GM04503 (cell line): ENCODE measurements around the gene LIN7B.
A peak's percentile ranks its signal among the peaks of the same experiment; 100 is the strongest.
"Not testable (repeated sequence)": the region's sequence is repeated elsewhere in the genome, so short reads cannot be mapped to it uniquely, and the experiment has no call there.

Source experiments
- DNase-seq: peaks from one replicate; pipeline ENCODE4 v3.0.0-alpha.2; 2012; ENCODE audit warnings: low read depth

The LIN7B gene

DNA sequence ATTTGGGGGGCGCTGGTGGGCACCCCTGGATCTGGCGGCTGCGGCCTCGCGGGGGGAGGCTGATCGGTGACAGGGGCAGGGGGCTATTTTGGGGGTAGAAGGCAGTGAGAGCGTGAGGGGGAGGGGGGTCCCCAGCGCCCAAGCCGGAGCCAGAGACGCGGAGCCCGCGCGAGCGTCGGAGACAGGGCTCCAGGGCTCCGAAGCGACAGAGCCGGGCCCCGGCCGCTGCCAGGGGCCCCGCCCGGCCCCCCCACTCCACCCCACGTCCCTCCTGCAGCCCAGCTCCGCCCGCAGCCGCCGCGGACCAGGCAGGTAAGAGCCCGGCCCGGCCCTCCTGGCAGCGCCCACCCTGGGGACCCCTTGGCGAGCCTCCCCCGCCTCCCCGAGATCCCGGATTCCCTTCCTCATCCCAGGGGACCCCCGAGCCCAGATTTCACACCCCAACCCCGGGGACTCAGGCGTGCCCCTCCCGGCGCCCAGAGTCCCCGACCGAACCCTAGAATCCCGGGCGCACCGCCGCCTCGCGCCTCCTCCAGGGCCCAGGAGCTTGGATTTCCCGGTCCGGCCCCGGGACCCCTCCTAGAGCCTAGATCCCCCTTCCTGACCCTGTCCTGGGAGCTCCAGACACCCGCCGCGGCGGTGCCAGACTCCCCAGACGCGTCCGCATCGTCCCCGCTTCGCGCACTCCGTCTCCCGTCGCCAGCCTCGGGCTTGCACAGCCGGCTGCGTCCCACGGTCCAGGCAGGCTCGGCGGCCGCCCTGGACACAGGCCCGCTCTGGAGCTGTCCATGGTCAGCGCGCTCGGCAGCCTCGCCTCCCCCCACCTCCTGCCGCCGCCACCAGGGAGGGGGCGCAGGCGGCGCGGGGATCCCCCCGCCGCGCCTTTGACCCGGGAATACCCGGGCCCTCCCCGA lies 5.5 kb downstream of the LIN7B start, which contains the start of gene PPFIA3:
TSS of gene PPFIA3 (plus strand) at position 134 of the 914 bp plus-strand sequence. CDS start 8,330 bp downstream, outside the sequence.
- no peak for DNase-seq

DNA sequence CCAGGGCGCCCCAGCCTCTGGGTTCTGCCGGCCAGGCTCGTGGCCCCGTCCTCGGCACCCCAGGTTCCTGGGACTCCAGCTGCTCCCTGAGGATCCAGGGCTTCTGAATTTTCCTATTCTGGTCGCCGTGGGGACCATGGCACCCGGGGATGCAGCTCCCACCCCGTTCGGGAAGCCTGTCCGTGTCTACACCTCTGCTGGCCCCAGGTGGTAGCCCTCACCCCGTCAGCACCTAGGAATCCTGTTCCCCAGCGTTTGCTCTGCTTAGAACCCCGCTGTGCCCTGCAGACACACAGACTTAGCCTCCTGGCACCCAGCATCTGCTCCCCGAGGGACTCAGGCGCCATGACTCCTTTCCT lies 6.1 kb downstream of the LIN7B start:
- no peak for DNase-seq

DNA sequence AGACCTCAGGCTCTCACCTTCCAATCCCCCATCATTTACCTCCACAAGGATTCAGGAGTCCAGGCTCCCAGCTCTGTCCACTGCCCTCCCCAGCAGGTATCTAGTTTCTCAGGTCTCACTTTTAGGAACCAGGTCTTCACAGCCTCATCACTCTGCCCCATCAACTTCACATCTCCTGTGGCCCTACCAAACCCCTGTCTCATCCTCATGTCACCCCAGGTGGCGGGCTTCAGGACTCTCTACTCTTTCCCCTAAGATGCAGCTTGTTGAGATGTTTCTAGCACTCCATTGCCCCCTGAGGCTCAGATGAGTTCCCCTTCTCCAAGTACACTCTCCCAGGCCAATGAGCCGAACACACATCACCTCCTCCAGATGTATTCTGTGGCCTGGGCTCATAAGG lies 6.7 kb downstream of the LIN7B start:
- DNase-seq: no peak

DNA sequence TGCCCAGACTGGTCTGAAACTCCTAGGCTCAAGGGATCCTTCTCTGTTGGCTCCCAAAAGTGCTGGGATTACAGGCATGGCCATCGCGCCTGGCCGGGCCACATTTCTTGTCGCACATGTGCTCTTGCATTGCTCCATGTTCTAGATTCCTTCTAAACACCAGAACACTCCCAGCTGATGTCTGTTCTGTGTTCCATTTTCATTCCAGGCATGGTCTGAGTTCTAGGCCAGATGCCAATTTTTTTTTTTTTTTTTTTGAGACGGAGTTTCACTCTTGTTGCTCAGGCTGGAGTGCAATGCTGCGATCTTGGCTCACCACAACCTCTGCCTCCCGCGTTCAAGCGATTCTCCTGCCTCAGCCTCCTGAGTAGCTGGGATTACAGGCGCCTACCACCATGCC lies 7.7 kb downstream of the LIN7B start:
- not testable (repeated sequence) for DNase-seq

DNA sequence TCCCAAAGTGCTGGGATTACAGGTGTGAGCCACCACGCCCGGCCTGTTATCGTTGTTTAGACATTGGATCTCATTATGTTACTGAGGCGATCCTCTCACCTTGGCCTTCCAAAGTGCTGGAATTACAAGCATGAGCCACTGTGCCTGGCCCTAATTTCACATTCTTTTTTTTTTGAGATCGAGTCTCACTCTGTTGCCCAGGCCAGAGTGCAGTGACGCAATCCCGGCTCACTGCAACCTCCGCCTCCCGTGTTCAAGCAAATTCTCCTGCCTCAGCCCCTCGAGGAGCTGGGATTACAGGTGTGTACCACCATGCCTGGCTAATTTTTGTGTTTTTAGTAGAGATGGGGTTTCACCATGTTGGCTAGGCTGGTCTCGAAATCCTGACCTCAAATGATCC lies 9.1 kb downstream of the LIN7B start:
- DNase-seq: not testable (repeated sequence)

DNA sequence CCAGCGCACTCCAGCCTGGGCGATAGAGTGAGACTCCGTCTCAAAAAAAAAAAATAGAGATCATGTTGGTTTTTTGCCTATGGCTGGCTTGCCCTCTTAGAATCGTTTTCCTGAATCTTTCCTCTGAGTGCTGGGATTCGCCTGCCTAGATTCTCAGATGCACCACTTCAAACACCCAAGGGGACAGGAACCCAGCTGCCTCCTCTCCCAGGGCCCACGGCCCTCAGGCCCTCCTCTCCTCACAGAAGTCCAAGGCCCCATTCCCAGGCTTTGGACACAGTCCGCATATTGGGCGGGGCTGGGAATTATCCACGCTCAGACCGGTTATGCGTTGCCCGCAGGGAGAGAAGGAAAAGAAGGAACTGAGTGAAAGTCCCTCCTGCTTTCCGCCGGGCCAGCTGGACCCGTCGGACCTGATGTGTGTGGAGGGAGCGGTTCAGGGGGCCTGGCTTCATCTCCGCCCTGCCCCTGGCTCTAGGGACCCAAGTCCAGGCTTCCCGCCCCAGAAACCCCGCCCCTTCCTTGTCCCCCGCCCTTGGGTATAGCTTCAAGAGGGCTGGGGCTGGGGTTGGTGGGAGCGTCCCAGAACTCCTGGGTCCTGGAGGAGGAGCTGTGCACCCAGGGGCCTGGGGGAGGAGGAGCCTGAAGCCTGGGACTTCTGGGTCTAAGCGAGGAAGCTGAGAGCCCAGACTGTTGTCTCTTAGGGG lies 11.0 kb downstream of the LIN7B start:
- no peak for DNase-seq

DNA sequence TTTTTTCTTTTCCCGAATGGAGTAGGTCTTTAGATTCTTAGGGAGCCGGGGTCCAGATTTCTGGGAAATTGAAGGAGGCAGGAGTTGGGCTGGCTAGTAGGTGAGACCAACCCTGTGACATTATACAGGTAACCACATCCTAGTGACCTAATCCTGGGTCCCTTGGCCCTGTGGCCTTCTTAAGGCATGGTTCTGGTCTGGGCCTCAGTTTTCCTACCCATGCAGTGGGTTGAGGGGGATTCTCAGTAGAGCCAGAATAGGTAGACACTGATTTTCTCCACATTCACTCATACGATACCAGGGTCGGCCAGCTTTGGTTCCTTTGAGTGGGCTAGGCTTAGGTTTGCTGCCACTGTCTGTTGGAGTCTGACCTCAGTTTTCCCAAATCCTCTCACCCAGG lies 12.4 kb downstream of the LIN7B start:
- no peak for DNase-seq

DNA sequence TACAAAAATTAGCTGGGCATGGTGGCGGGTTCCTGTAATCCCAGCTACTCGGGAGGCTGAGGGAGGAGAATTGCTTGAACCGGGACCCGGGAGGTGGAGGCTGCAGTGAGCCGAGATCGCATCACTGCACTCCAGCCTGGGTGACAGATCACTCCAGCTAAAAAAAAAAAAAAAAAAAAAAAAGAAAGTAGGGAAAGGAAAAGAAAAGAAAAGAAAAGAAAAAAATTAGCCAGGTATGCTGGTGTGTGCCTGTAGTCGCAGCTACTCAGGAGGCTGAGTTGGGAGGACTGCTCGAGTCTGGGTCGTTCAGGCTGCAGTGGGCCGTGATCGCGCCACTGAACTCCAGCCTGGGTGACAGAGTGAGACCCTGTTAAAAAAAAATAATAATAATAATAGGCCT lies 13.1 kb downstream of the LIN7B start:
- not testable (repeated sequence) for DNase-seq

DNA sequence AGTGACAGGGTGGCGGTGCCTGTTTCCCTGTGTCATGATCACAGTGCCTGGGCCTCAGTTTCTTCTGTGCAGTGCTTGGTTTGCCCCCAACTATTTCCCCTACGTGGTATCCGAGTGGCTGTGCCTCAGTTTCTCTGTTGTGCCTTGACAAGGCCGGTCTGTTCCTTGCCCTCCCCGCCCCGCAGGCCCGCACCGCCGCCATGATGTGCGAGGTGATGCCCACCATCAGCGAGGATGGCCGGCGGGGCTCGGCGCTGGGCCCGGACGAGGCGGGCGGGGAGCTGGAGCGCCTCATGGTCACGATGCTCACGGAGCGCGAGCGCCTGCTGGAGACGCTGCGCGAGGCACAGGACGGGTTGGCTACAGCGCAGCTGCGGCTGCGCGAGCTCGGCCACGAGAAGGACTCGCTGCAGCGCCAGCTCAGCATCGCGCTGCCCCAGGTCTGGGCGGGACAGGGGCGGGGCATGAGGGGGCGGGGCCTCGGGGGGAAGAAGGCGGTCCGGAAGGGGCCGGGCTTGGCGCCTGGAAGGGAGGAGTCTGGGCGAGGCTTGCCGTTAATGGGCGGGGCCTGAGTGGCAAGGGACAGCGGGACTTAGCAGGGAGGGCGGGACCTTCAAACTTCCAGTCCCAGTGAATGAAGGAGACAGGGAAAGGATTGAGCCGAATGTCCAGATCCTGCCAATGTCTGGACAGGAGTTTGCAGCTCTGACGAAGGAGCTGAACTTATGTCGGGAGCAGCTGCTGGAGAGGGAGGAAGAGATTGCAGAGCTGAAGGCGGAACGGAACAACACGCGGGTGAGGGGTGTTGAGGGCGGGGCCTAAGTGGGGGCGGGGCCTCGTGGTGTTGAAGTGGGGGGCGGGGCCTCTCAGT lies 13.7 kb downstream of the LIN7B start:
- peak; percentile 65 for DNase-seq

DNA sequence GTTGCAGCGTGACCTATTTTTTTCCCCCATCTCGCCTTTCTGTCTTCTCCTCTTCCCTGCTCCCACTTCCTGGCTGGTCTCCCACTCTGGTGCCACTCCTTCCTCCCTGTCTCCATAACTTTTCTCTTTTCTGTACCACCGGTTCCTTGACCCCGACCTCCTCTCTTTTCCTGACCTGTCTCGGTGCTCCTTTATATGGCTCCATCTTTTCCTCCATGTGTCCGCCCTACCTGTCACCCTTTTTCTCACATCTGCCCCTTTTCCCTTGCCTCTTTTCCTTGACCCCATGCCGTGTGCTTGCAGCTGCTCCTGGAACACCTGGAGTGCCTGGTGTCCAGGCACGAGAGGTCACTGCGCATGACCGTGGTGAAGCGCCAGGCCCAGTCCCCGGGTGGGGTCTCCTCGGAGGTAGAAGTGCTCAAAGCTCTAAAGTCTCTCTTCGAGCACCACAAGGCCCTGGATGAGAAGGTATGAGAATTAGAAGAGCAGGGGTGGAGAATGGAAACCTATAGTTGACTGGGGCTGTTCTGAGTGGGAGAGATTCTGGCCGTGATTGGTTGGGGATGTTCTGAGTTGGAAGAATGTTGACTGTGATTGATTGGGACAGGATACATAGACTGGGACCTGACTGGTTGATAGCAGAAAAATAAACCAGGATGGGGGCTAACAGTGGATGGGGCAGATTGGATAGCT lies 14.5 kb downstream of the LIN7B start:
- no peak for DNase-seq

DNA sequence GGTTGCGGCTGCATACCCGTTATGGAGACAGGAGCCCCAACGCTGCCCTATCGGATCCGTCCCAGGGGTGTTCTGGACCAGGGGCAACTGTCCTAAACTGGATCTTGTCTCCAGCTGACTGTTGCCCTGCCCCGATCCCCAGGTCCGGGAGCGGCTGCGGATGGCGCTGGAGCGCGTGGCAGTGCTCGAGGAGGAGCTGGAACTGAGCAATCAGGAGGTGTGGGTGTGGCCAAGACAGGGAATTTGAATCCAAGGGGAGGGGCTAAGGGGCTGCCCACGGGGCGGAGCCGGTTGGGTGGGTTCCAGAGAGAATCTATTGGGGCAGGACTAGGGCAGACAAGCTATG lies 15.0 kb downstream of the LIN7B start:
- no peak for DNase-seq

DNA sequence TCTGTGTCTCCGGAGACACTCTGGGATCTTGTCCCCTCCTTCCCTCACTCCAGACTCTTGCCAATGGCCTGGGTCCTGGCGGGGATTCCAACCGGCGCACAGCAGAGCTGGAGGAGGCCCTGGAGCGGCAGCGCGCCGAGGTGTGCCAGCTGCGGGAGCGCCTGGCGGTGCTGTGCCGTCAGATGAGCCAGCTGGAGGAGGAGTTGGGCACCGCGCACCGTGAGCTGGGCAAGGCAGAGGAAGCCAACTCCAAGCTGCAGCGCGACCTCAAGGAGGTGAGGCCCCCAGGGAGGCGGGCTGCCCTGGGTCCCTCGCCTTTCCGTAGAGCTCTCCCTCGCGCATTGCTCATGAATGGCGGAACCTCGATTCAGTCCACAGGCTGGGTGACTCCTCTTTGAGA lies 16.2 kb downstream of the LIN7B start:
- DNase-seq: no peak

DNA sequence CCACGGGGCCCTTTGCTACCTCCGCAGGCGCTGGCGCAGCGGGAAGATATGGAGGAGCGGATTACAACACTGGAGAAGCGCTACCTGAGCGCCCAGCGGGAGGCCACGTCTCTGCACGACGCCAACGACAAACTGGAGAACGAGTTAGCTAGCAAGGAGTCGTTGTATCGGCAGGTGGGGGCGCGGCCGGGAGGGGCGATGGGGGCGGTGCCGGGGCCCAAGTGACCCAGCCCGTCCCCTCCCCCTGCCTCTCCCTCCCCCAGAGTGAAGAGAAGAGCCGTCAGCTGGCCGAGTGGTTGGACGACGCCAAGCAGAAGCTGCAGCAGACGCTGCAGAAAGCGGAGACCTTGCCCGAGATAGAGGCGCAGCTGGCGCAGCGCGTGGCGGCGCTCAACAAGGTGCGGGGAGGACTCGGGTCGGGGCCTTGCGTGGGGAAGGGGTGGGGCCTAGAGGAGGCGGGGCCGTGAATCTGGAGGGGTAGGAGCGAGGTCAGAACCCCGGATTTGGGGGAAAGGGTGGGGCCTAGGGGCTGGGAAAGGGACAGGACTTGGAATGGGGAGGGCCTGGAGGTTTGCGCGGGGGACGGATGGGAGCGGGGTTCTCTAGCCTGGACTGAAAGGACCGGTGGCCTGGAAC lies 18.9 kb downstream of the LIN7B start:
- DNase-seq: no peak

DNA sequence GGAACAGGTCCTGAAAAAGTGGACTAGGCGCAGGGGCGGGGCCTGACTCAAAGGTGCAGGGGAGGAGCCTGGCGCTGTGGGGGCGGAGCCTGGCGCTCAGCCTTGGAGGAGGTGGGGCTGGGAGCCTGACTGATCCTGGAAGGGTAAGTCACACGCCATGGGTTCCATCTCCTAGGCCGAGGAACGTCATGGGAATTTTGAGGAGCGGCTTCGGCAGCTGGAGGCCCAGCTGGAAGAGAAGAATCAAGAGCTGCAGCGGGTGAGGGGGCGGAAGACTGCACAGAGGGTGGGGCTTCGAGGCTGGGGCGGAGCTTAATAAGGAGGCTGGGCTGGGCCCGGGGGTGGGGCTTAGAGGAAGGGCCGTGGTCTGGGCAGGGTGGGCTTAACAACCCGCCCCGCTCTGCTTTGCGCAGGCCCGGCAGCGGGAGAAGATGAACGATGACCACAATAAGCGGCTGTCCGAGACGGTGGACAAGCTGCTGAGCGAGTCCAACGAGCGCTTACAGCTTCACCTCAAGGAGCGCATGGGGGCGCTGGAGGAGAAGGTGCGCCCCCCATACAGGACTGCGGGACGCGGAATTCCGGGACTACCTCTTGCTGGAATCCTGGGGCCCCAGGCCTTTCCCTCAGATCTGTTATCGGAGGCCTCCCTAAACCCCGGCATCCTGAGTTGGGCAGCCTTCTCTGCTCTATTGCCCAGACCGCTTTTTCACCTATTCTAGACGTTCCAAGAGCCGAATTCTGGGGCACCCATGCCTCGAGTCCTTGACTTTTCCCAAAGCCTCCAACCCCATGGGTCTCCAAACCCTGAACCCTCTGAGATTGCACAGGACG lies 19.7 kb downstream of the LIN7B start:
- DNase-seq: no peak

DNA sequence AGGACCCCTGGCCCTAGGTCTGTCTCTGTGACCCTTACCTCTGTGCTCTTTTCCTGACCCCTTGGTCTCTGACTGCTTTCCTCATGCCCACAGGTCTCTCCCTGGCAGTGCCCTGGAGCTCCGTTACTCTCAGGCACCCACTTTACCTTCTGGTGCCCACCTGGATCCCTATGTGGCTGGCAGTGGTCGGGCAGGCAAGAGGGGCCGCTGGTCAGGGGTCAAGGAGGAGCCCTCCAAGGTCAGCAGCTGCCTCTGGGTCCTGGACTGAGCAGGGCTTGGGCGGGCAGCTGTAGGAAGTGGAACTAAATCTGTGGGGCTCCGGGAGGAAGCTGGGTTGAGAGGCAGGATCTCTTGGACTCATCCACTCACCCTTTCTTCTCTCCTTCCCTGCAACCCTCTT lies 21.5 kb downstream of the LIN7B start:
- DNase-seq: no peak

DNA sequence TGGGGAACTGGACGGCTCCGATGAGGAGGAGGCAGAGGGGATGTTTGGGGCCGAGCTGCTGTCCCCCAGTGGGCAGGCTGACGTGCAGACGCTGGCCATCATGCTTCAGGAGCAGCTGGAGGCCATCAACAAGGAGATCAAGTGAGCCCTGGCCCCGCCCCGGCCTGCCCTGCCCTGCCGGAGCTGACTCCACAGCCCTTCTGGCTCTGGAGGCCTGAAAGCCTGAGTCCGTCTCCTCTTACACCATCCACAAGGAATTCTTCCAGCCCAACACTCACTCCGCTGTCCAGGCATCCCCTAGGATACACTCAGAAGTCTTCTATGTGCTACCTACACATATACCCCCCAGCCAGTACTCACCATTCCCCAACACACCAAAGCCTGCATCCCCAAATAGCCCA lies 22.6 kb downstream of the LIN7B start:
- peak; percentile 42 for DNase-seq

DNA sequence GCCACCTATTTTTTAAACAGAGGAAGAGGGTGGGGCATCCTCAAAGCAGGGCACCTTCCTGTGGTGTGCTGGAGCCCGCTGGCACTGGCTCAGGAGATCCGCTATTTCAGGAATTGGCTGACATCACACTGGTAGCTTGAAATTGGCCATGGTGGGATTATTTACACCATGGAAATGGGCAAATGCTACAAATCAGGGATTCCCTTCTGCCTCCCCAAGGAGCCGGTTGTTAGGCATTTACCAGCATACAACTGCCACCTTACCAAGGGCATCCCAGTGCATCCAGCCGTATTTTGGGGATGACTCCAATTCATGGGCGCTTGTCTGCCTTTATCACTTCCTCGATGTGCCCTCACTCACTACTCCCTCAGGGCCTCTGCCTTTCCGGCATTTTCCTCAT lies 26.8 kb downstream of the LIN7B start:
- DNase-seq: no peak

DNA sequence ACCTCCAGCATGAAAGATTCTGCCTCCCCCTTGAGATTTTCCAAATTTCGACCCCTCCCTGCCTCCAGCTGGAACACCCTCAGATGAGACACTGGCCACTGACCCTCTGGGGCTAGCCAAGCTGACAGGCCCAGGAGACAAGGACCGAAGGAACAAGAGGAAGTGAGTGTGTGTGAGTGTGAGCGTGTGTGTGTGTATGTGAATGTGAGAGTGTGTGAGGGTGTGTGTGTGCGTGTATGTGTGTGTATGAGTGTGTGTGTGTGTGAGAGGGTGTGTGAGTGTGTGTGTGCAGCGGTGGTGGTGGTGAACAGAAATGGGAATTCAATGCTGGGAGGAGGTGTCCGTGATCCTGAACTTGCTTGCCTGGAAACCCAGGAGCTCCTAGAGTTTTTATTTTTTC lies 27.2 kb downstream of the LIN7B start:
- DNase-seq: no peak

DNA sequence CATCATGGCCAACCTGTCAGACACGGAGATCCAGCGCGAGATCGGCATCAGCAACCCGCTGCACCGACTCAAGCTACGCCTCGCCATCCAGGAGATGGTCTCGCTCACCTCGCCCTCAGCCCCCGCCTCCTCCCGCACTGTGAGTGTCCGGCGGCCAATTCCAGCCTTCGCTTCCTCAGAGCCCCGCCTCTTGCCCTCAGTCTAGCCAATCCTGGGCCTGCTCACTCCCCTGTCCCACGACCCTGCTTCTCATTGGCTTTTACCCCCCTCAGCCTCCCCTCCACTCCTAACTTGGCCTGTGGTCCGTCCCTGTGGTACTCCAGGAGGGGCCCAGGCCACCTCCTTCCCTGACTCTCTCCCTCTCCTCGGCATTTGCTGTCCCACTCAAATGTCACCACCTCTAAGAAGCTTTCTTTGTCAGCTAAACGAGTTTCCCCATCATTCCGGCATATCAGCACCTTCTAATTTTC lies 28.7 kb downstream of the LIN7B start:
- peak; percentile 68 for DNase-seq
